Inflammatory macrophage treated with lipopolysaccharide for 4 hours (primary cell): Measurements from ENCODE around the gene TTLL10.

Experiments used
- DNase-seq: peaks from one replicate; pipeline ENCODE4 v3.0.0-alpha.2; 2020

Gene TTLL10

GRCh38 chr1:1238702-1239178, 65.1 kb downstream of the TTLL10 start:
- DNase-seq, result no peak

- no peak for DNase-seq
These were observed 65.5 kb downstream of the TTLL10 start for GRCh38 chr1:1239227-1239613.

GRCh38 chr1:1239614-1240347, 66.1 kb downstream of the TTLL10 start:
- DNase-seq, result no peak

GRCh38 chr1:1240348-1240732, 66.7 kb downstream of the TTLL10 start:
- no peak for DNase-seq

- no peak for DNase-seq
These were observed 67.3 kb downstream of the TTLL10 start for GRCh38 chr1:1240822-1241587.

GRCh38 chr1:1241588-1242219, 68.0 kb downstream of the TTLL10 start:
- no peak for DNase-seq

- no peak for DNase-seq
These were observed 69.0 kb downstream of the TTLL10 start for GRCh38 chr1:1242461-1243265.

GRCh38 chr1:1243266-1243660, 69.6 kb downstream of the TTLL10 start:
- DNase-seq, result no peak

- DNase-seq, result no peak
These were observed 70.1 kb downstream of the TTLL10 start for GRCh38 chr1:1243807-1244191.

- no peak for DNase-seq
These were observed 70.6 kb downstream of the TTLL10 start for GRCh38 chr1:1244192-1244811.

GRCh38 chr1:1245178-1245816, 71.6 kb downstream of the TTLL10 start:
- DNase-seq, result no peak

GRCh38 chr1:1245817-1246576, 72.3 kb downstream of the TTLL10 start:
- no peak for DNase-seq

GRCh38 chr1:1246577-1247340, 73.1 kb downstream of the TTLL10 start, which contains the start of gene C1QTNF12:
Gene C1QTNF12, minus strand, starts transcription at chr1:1246722. Its CDS starts 32 bp downstream, at chr1:1246690.
- no peak for DNase-seq

- DNase-seq, result no peak
These were observed 73.7 kb downstream of the TTLL10 start for GRCh38 chr1:1247341-1247913.
